A673 (cell line): ENCODE results near the gene PRR12. TPM values are rescaled to one million over a fixed set of nuclear protein-coding genes. Genes with fewer than 3 reads are reported as not detected.

ENCODE experiments used
- BruUV-seq: library from RNA; stranded (reverse); fragments of 400-500 nt; replicated peaks from 2 replicates; lab custom pipeline; 2021; lab: Mats Ljungman, UMichigan
- CTCF ChIA-PET: fragments of 300-600 bp; sonication (Branson Sonifier 250); formaldehyde crosslinking; loops from one replicate; lab custom pipeline; 2022; ENCODE audit warnings: antibody characterized with exemption; lab: Charles Lee
- POLR2A ChIA-PET: fragments of 300-600 bp; sonication (Branson Sonifier 250); formaldehyde crosslinking; loops from one replicate; lab custom pipeline; 2022; ENCODE audit warnings: antibody characterized with exemption; ENCODE audit not compliant: low non-redundant PET; lab: Charles Lee
- DNase-seq: peaks from one replicate; pipeline ENCODE4 v3.0.0-alpha.2; 2015; ENCODE audit warnings: low spot score
- H3K27ac ChIP-seq: fragments of 200-600 bp; sonication (generic); 2 replicates; pipeline ENCODE4 v1.5.1; 2016; ENCODE audit warnings: mixed run types, low read depth, mild to moderate bottlenecking, mixed read lengths, antibody characterized with exemption, low read length; ENCODE audit not compliant: poor library complexity, severe bottlenecking
- H3K27me3 ChIP-seq: fragments of 200-600 bp; sonication (generic); replicated peaks from 2 replicates; pipeline ENCODE4 v1.6.1; 2017; ENCODE audit warnings: mixed run types, low read depth, mild to moderate bottlenecking, mixed read lengths, antibody characterized with exemption, low read length; ENCODE audit not compliant: insufficient read depth, poor library complexity
- H3K36me3 ChIP-seq: fragments of 200-600 bp; sonication (generic); 2 replicates; pipeline ENCODE4 v1.6.1; 2016; ENCODE audit warnings: mixed run types, mild to moderate bottlenecking, mixed read lengths, antibody characterized with exemption, low read length; ENCODE audit not compliant: insufficient read depth, poor library complexity, severe bottlenecking
- H3K4me1 ChIP-seq: fragments of 200-600 bp; sonication (generic); 2 replicates; pipeline ENCODE4 v1.6.1; 2017; ENCODE audit warnings: mixed run types, mild to moderate bottlenecking, mixed read lengths, antibody characterized with exemption, low read length; ENCODE audit not compliant: insufficient read depth, poor library complexity, severe bottlenecking
- H3K4me3 ChIP-seq: fragments of 200-600 bp; sonication (generic); 2 replicates; pipeline ENCODE4 v1.5.1; 2016; ENCODE audit warnings: low read depth, mixed run types, mild to moderate bottlenecking, mixed read lengths, low read length; ENCODE audit not compliant: poor library complexity, severe bottlenecking
- H3K9me3 ChIP-seq: fragments of 200-600 bp; sonication (generic); 2 replicates; pipeline ENCODE4 v1.6.1; 2016; ENCODE audit warnings: mixed run types, low read depth, mild to moderate bottlenecking, mixed read lengths, antibody characterized with exemption, low read length; ENCODE audit not compliant: poor library complexity, severe bottlenecking
- EZH2 ChIP-seq: fragments of 200-600 bp; sonication (generic); IDR thresholded peaks from 2 replicates; pipeline ENCODE4 v1.6.1; 2017; ENCODE audit warnings: borderline replicate concordance, low read depth, mild to moderate bottlenecking, mixed read lengths, antibody characterized with exemption, low read length; ENCODE audit not compliant: poor library complexity, severe bottlenecking
- intact Hi-C: fragments of 100-400 bp; cut with micrococcal nuclease; formaldehyde crosslinking; loops from one replicate; pipeline ENCODE4 v1.10.0; 2022; ENCODE audit not compliant: unreplicated experiment
- total RNA-seq: library from RNA; stranded (reverse); gene quantifications from 2 replicates; pipeline ENCODE4 v1.2.3, GENCODE V29; 2021
- TF ChIP-seq, protein P1 (sequence below): fragments of 300-800, 200-600 bp; sonication (generic); conservative IDR thresholded peaks from 2 replicates; pipeline ENCODE4 v1.5.1; 2017; ENCODE audit warnings: low read depth, mild to moderate bottlenecking, antibody characterized with exemption, low read length, moderate library complexity, mixed read lengths

The PRR12 gene
- total RNA-seq, 1 experiment from 2014 or later: 54.0 TPM

DNA sequence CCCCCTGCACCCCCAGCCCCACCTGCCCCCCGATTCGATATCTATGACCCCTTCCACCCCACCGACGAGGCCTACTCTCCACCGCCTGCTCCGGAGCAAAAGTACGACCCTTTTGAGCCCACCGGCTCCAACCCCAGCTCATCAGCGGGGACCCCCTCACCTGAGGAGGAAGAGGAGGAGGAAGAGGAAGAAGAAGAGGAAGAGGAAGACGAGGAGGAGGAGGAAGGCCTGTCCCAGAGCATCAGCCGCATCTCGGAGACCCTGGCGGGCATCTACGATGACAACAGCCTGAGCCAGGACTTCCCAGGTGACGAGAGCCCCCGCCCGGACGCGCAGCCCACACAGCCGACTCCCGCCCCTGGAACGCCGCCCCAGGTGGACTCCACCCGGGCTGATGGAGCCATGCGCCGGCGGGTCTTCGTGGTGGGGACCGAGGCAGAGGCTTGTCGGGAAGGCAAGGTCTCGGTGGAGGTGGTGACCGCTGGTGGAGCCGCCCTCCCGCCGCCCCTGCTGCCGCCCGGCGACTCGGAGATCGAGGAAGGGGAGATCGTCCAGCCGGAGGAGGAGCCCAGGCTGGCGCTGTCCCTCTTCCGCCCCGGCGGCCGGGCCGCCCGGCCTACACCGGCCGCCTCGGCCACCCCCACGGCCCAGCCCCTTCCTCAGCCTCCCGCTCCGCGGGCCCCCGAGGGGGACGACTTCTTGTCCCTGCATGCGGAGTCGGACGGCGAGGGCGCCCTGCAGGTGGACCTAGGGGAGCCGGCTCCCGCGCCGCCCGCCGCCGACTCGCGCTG, 60.2 kb downstream of the PRR12 start:
- BruUV-seq: no TSS peak
- peaks cover 72% of the 10 kb centered on the region for H3K36me3 ChIP-seq
- ChIA-PET CTCF (no interaction called here), POLR2A (no interaction called here)
- TF ChIP-seq, protein P1, sequence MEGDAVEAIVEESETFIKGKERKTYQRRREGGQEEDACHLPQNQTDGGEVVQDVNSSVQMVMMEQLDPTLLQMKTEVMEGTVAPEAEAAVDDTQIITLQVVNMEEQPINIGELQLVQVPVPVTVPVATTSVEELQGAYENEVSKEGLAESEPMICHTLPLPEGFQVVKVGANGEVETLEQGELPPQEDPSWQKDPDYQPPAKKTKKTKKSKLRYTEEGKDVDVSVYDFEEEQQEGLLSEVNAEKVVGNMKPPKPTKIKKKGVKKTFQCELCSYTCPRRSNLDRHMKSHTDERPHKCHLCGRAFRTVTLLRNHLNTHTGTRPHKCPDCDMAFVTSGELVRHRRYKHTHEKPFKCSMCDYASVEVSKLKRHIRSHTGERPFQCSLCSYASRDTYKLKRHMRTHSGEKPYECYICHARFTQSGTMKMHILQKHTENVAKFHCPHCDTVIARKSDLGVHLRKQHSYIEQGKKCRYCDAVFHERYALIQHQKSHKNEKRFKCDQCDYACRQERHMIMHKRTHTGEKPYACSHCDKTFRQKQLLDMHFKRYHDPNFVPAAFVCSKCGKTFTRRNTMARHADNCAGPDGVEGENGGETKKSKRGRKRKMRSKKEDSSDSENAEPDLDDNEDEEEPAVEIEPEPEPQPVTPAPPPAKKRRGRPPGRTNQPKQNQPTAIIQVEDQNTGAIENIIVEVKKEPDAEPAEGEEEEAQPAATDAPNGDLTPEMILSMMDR: no peak
- TF ChIP-seq EZH2: no peak
- H3K4me1 ChIP-seq: no peaks in the 10 kb centered on the region
- no peaks in the 10 kb centered on the region for H3K9me3 ChIP-seq
- DNase-seq: no peak
- no peak overlapping the region for H3K27ac ChIP-seq
- H3K4me3 ChIP-seq: no peak overlapping the region
- intact Hi-C loops: no loop called here
- no peaks in the 10 kb centered on the region for H3K27me3 ChIP-seq

DNA sequence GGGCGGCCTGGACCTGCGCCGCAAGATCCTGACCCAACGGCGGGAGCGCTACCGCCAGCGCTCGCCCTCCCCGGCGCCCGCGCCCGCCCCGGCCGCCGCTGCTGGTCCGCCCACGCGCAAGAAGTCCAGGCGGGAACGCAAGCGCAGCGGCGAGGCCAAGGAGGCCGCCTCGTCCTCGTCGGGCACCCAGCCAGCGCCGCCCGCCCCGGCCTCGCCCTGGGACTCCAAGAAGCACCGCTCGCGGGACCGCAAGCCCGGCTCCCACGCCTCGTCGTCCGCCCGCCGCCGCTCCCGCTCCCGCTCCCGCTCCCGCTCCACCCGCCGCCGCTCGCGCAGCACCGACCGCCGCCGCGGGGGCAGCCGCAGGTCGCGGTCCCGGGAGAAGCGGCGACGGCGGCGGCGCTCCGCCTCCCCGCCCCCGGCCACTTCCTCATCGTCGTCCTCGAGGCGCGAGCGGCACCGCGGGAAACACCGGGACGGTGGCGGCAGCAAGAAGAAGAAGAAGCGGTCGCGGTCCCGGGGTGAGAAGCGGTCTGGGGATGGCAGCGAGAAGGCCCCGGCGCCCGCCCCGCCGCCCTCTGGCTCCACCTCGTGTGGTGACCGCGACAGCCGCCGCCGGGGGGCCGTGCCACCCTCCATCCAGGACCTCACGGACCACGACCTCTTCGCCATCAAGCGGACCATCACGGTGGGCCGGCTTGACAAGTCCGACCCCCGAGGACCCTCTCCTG, 61.0 kb downstream of the PRR12 start:
- ChIA-PET CTCF (no interaction called here), POLR2A (no interaction called here)
- no peaks in the 10 kb centered on the region for H3K9me3 ChIP-seq
- no peak overlapping the region for H3K4me3 ChIP-seq
- no peak for TF ChIP-seq EZH2
- TF ChIP-seq, protein P1: no peak
- H3K27me3 ChIP-seq: no peaks in the 10 kb centered on the region
- no peak overlapping the region for H3K27ac ChIP-seq
- DNase-seq: no peak
- BruUV-seq: no TSS peak
- intact Hi-C loops: no loop called here
- H3K36me3 ChIP-seq: peaks cover 72% of the 10 kb centered on the region
- H3K4me1 ChIP-seq: no peaks in the 10 kb centered on the region

DNA sequence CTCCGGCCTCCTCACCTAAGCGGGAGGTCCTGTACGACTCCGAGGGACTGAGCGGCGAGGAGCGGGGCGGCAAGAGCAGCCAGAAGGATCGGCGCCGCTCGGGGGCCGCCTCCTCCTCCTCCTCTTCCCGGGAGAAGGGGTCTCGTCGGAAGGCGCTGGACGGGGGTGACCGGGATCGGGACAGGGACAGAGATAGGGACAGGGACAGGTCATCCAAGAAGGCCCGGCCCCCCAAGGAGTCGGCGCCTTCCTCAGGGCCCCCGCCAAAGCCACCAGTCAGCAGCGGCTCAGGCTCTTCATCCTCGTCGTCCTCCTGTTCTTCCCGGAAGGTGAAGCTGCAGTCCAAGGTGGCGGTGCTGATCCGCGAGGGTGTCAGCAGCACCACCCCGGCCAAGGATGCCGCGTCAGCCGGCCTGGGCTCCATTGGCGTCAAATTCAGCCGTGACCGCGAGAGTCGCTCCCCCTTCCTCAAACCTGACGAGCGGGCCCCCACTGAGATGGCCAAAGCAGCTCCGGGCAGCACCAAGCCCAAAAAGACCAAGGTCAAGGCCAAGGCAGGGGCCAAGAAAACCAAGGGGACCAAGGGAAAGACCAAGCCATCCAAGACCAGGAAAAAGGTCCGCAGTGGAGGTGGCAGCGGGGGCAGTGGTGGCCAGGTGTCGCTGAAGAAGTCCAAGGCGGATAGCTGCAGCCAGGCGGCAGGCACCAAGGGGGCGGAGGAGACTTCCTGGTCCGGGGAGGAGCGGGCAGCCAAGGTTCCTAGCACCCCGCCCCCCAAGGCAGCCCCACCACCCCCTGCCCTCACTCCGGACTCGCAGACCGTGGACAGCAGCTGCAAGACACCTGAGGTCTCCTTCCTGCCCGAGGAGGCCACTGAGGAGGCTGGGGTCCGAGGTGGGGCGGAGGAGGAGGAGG, 61.8 kb downstream of the PRR12 start:
- BruUV-seq: TSS peak; percentile 46
- Histone ChIP-seq H3K9me3 (no peaks in the 10 kb centered on the region), H3K4me3 (no peak overlapping the region), H3K27me3 (no peaks in the 10 kb centered on the region), H3K27ac (no peak overlapping the region), H3K4me1 (no peaks in the 10 kb centered on the region), H3K36me3 (peaks cover 74% of the 10 kb centered on the region)
- TF ChIP-seq, protein P1: no peak
- TF ChIP-seq EZH2: no peak
- CTCF ChIA-PET: no interaction called here
- intact Hi-C loops: no loop called here
- POLR2A ChIA-PET: interaction anchor here (0.5 kb wide), 1 partner anchor 955 kb away, joined by 8 read pairs; no protein-coding TSS in a partner anchor
- DNase-seq: no peak
